Transverse colon (tissue), 4 donors: Measurements from ENCODE around the gene PDC.

Experiments used
- EP300 ChIP-seq: sonication (generic); formaldehyde crosslinking; IDR thresholded peaks from one replicate; pipeline ENCODE4 v1.6.1; 2017; ENCODE audit warnings: antibody characterized with exemption, low read depth
- POLR2A ChIP-seq: fragments of 450-650 bp; IDR thresholded peaks from one replicate; pipeline ENCODE4 v1.6.1; 2016; ENCODE audit warnings: antibody characterized with exemption, mild to moderate bottlenecking, moderate library complexity
- POLR2AphosphoS5 ChIP-seq, 3 donors: sonication (generic); formaldehyde crosslinking; IDR thresholded peaks; one replicate each; pipeline ENCODE4 v1.6.1; 2016; ENCODE audit warnings: antibody characterized with exemption in 3 of 3
- TF ChIP-seq, protein P1 (sequence below), 5 experiments: fragments of 200-600 bp in 3 of 5; fragments of 450-650 bp in 2 of 5; sonication (generic) in 3 of 5; IDR thresholded peaks; 1 replicate in 2 of 5; 2 replicates in 3 of 5; pipeline ENCODE4 v1.5.1; 2016 to 2017; ENCODE audit warnings: antibody characterized with exemption in 5 of 5, inconsistent platforms in 3 of 5, mild to moderate bottlenecking in 2 of 5, moderate library complexity in 1 of 5

DNA sequence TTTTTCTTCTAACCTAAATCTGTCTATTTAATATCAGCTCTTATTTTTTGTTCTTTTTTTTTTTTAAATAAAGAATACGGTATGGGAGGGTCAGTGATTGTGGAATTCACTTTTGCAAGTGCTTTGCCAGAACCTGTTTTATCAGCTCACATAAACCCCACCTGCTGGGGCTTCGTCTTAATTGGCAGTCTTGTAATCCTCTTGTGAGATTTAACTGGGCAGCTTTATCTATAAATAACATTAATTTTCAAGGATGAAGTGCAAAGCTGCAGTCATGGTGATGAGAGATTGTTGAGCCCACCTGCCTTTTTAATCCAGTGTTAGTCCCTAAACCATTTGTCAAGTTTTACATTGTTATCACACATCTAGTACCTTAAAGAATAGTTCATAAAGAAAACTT, 18.2 kb upstream of the PDC start:
- TF ChIP-seq, protein P1, sequence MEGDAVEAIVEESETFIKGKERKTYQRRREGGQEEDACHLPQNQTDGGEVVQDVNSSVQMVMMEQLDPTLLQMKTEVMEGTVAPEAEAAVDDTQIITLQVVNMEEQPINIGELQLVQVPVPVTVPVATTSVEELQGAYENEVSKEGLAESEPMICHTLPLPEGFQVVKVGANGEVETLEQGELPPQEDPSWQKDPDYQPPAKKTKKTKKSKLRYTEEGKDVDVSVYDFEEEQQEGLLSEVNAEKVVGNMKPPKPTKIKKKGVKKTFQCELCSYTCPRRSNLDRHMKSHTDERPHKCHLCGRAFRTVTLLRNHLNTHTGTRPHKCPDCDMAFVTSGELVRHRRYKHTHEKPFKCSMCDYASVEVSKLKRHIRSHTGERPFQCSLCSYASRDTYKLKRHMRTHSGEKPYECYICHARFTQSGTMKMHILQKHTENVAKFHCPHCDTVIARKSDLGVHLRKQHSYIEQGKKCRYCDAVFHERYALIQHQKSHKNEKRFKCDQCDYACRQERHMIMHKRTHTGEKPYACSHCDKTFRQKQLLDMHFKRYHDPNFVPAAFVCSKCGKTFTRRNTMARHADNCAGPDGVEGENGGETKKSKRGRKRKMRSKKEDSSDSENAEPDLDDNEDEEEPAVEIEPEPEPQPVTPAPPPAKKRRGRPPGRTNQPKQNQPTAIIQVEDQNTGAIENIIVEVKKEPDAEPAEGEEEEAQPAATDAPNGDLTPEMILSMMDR (IDR thresholded peaks at IDR 0.05) = no peak
- TF ChIP-seq POLR2A (no peak), EP300 (no peak), POLR2AphosphoS5 (IDR thresholded peaks at IDR 0.05) (no peak)
